SU-DHL-6 (cell line): ENCODE results near the gene STX18.

Experiments used
- H2AFZ ChIP-seq: fragments of 200-600 bp; sonication (generic); 2 replicates; pipeline ENCODE4 v1.6.1; 2014; ENCODE audit warnings: low read depth, mild to moderate bottlenecking, moderate library complexity, mixed read lengths, antibody characterized with exemption, low read length; ENCODE audit not compliant: severe bottlenecking
- H3F3A ChIP-seq: fragments of 200-600 bp; shearing (Covaris generic); 2 replicates; pipeline ENCODE4 v1.6.0; 2016; ENCODE audit warnings: antibody characterized with exemption, mild to moderate bottlenecking; ENCODE audit not compliant: insufficient read depth
- H3K27ac ChIP-seq: fragments of 200-600 bp; sonication (generic); 2 replicates; pipeline ENCODE4 v1.5.1; 2016; ENCODE audit warnings: low read depth, mild to moderate bottlenecking, low read length, moderate library complexity, mixed read lengths
- H3K27me3 ChIP-seq: fragments of 200-600 bp; sonication (generic), shearing (Covaris generic); 2 replicates; pipeline ENCODE4 v1.6.0; 2014; ENCODE audit warnings: mild to moderate bottlenecking, low read length
- H3K36me3 ChIP-seq: fragments of 200-600 bp; sonication (generic); 2 replicates; pipeline ENCODE4 v1.6.1; 2014; ENCODE audit warnings: mild to moderate bottlenecking, low read length, mixed read lengths
- H3K4me2 ChIP-seq: fragments of 300-600, 200-600 bp; shearing (Covaris generic), sonication (generic); 2 replicates; pipeline ENCODE4 v1.6.0; 2014; ENCODE audit warnings: low read length, low read depth, mild to moderate bottlenecking; ENCODE audit not compliant: poor library complexity, severe bottlenecking
- H3K4me3 ChIP-seq: fragments of 200-600 bp; sonication (generic); 2 replicates; pipeline ENCODE4 v1.5.1; 2014; ENCODE audit warnings: antibody characterized with exemption, low read length, mild to moderate bottlenecking, mixed read lengths; ENCODE audit not compliant: insufficient read depth, poor library complexity, severe bottlenecking
- H3K79me2 ChIP-seq: fragments of 200-600 bp; sonication (generic); 2 replicates; pipeline ENCODE4 v1.6.1; 2014; ENCODE audit warnings: mild to moderate bottlenecking, low read length, moderate library complexity; ENCODE audit not compliant: insufficient read depth
- H3K9ac ChIP-seq: fragments of 200-600 bp; sonication (generic); 2 replicates; pipeline ENCODE4 v1.7.0; 2014; ENCODE audit warnings: mild to moderate bottlenecking, low read length
- H3K9me2 ChIP-seq: fragments of 200-600 bp; sonication (generic); replicated peaks from 2 replicates; pipeline ENCODE4 v1.6.1; 2014; ENCODE audit warnings: low read length; ENCODE audit not compliant: insufficient read depth
- H3K9me3 ChIP-seq: fragments of 200-600 bp; sonication (generic); 2 replicates; pipeline ENCODE4 v1.6.1; 2014; ENCODE audit warnings: low read length, mixed read lengths; ENCODE audit not compliant: insufficient read depth
- H4K20me1 ChIP-seq: fragments of 200-600 bp; sonication (generic); 2 replicates; pipeline ENCODE4 v1.6.1; 2014; ENCODE audit warnings: low read depth, mild to moderate bottlenecking, antibody characterized with exemption, low read length, moderate library complexity, mixed read lengths
- EZH2phosphoT487 ChIP-seq: fragments of 200-600 bp; sonication (generic), shearing (Covaris generic); conservative IDR thresholded peaks from 2 replicates; pipeline ENCODE4 v1.6.1; 2018; ENCODE audit warnings: mild to moderate bottlenecking, antibody characterized with exemption, low read length, moderate library complexity, mixed read lengths
- TF ChIP-seq, protein P1 (sequence below): fragments of 200-600 bp; sonication (generic); IDR thresholded peaks from one replicate; pipeline ENCODE4 v1.5.1; 2017; ENCODE audit warnings: antibody characterized with exemption, mild to moderate bottlenecking, low read length, moderate library complexity; ENCODE audit not compliant: insufficient read depth, poor library complexity, severe bottlenecking

The STX18 gene

DNA sequence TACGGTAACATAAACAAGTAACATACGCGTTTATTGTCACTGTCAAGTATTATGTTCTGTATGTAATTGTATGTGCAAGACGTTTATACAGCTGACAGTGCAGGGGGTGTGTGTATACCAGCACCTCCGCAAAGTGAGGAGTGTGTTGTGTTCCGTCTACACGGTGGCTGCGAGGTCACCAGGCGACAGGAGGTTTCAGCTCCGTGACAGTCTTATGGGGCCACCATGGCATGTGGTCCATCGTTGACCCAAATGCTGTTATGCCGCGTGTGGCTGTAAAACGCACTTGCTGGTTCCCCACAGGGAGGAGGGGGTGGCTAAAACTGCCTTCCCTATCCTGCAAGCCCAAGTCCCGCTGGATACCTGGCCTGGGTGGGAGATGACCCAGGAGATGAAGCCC lies 129.9 kb downstream of the STX18 start:
- no peak overlapping the region for H2AFZ ChIP-seq
- H3K9me3 ChIP-seq: no peaks in the 10 kb centered on the region
- H3K9ac ChIP-seq: no peak overlapping the region
- H3K4me3 ChIP-seq: no peak overlapping the region
- H3K4me2 ChIP-seq: no peak overlapping the region
- H3K27ac ChIP-seq: no peak overlapping the region
- no peaks in the 10 kb centered on the region for H3K79me2 ChIP-seq
- H4K20me1 ChIP-seq: no peaks in the 10 kb centered on the region
- TF ChIP-seq EZH2phosphoT487: no peak
- TF ChIP-seq, protein P1, sequence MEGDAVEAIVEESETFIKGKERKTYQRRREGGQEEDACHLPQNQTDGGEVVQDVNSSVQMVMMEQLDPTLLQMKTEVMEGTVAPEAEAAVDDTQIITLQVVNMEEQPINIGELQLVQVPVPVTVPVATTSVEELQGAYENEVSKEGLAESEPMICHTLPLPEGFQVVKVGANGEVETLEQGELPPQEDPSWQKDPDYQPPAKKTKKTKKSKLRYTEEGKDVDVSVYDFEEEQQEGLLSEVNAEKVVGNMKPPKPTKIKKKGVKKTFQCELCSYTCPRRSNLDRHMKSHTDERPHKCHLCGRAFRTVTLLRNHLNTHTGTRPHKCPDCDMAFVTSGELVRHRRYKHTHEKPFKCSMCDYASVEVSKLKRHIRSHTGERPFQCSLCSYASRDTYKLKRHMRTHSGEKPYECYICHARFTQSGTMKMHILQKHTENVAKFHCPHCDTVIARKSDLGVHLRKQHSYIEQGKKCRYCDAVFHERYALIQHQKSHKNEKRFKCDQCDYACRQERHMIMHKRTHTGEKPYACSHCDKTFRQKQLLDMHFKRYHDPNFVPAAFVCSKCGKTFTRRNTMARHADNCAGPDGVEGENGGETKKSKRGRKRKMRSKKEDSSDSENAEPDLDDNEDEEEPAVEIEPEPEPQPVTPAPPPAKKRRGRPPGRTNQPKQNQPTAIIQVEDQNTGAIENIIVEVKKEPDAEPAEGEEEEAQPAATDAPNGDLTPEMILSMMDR: no peak
- no peaks in the 10 kb centered on the region for H3K36me3 ChIP-seq
- H3F3A ChIP-seq: no peaks in the 10 kb centered on the region
- no peaks in the 10 kb centered on the region for H3K27me3 ChIP-seq
- no peaks in the 10 kb centered on the region for H3K9me2 ChIP-seq

DNA sequence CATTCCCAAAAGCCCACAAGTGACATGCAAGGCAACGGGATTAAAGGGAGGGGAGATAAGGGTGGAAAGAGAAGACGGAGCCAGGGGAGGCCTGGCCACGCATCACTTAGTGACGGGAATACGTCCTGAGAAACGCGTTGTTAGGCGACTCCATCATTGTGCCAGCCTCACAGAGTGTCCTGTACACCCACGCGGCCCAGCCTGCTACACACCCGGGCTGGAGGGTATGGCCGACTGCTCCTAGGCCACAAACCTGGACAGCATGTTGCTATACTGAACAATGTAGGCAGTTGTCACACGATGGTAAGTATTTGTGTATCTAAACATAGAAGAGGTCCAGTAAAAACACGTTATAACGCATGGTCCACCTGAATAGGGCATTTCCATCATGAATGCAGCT lies 131.6 kb downstream of the STX18 start:
- TF ChIP-seq, protein P1: no peak
- TF ChIP-seq EZH2phosphoT487: no peak
- Histone ChIP-seq H3K4me3 (no peak overlapping the region), H3K27ac (no peak overlapping the region), H3K4me2 (no peak overlapping the region), H2AFZ (no peak overlapping the region), H3K27me3 (no peaks in the 10 kb centered on the region), H3K9me3 (no peaks in the 10 kb centered on the region), H3F3A (no peaks in the 10 kb centered on the region), H4K20me1 (no peaks in the 10 kb centered on the region), H3K9ac (no peak overlapping the region), H3K36me3 (no peaks in the 10 kb centered on the region), H3K79me2 (no peaks in the 10 kb centered on the region), H3K9me2 (no peaks in the 10 kb centered on the region)

DNA sequence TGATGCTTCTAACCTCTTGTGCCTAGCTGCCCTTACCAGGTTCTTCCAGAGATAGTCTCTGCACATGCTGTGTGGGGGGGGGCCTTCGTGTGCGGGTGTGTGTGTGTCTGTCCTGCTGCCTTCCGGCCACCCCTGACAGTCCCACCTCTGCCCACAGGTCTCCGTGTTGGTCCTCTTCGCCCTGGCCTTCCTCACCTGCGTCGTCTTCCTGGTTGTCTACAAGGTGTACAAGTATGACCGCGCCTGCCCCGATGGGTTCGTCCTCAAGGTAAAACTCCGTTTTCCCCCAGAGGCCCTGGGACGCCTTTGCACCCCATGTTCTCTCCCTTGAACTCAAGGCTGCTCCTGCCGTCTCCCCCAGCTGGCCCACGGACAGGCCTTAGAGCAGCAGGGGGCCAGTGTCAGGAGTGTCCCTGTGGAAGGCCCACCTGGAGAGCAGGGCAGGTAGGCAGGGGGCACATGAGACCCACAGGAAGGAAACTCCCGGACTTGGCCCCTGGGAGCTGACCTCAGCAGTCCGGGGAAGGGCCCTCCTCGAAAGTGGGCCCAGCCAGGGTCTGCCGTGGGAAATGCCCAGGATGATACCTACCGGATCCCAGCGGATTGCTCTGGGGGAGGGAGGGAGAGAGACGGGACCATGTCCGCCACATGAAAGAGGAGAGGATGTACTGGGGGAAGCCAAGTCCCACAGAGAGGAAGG lies 132.3 kb downstream of the STX18 start:
- no peaks in the 10 kb centered on the region for H3K9me3 ChIP-seq
- H3K27ac ChIP-seq: no peak overlapping the region
- TF ChIP-seq, protein P1: no peak
- TF ChIP-seq EZH2phosphoT487: no peak
- H3K4me2 ChIP-seq: no peak overlapping the region
- no peaks in the 10 kb centered on the region for H4K20me1 ChIP-seq
- H3K36me3 ChIP-seq: no peaks in the 10 kb centered on the region
- no peaks in the 10 kb centered on the region for H3K9me2 ChIP-seq
- H3K27me3 ChIP-seq: no peaks in the 10 kb centered on the region
- no peaks in the 10 kb centered on the region for H3F3A ChIP-seq
- no peak overlapping the region for H2AFZ ChIP-seq
- H3K4me3 ChIP-seq: no peak overlapping the region
- no peak overlapping the region for H3K9ac ChIP-seq
- 0 out of 2 replicates have a peak, but pooled peaks cover 3% of the 10 kb centered on the region for H3K79me2 ChIP-seq
